Diencephalon (tissue), 1 donor: ENCODE results near the gene H6PD. TPM values are rescaled to one million over a fixed set of nuclear protein-coding genes. Genes with fewer than 3 reads are reported as not detected.

Experiments
- total RNA-seq: library from RNA; depleted of rRNA; stranded (reverse); fragments of >200 nt; gene quantifications from one replicate; pipeline ENCODE4 v1.2.3, GENCODE V29; 2014

H6PD gene
- total RNA-seq: 9.5 TPM

GRCh38 chr1:9234223-9235095 lies at the start of gene H6PD:
Gene H6PD, plus strand, starts transcription at chr1:9234774. Its CDS starts 10,161 bp downstream, at chr1:9244935.

GRCh38 chr1:9292361-9293240 lies 58.0 kb downstream of the H6PD start, which contains the start of gene SPSB1:
Gene SPSB1, plus strand, starts transcription at chr1:9292894. Its CDS starts 62,998 bp downstream, at chr1:9355892.

Other genes starting within 250 kb of the H6PD start
- gene SLC2A7, start 208.4 kb upstream of the H6PD start, total RNA-seq: not detected
- 2.8 TPM for gene SLC2A5, start 165.1 kb upstream of the H6PD start, total RNA-seq
- gene GPR157, start 105.7 kb upstream of the H6PD start, total RNA-seq: 0.69 TPM
- gene SPSB1, start 58.1 kb downstream of the H6PD start, total RNA-seq: 3.7 TPM